Measurements from ENCODE around the gene CYS1.

GRCh38 chr2:10019174-10019573 lies 61.0 kb downstream of the CYS1 start:
- TF ChIP-seq POLR2A (IDR thresholded peaks at IDR 0.05) (no peak), CTCF (IDR thresholded peaks at IDR 0.05) (no peak)
